GF-D8 (cell line): ENCODE results near the gene FIGNL2.

ENCODE experiments used
- DNase-seq: peaks from one replicate; lab custom pipeline; 2025; lab: John Stamatoyannopoulos, UW

Gene FIGNL2

GRCh38 chr12:51855586-51856428 lies 7.3 kb upstream of the FIGNL2 start:
- no peak for DNase-seq

DNA sequence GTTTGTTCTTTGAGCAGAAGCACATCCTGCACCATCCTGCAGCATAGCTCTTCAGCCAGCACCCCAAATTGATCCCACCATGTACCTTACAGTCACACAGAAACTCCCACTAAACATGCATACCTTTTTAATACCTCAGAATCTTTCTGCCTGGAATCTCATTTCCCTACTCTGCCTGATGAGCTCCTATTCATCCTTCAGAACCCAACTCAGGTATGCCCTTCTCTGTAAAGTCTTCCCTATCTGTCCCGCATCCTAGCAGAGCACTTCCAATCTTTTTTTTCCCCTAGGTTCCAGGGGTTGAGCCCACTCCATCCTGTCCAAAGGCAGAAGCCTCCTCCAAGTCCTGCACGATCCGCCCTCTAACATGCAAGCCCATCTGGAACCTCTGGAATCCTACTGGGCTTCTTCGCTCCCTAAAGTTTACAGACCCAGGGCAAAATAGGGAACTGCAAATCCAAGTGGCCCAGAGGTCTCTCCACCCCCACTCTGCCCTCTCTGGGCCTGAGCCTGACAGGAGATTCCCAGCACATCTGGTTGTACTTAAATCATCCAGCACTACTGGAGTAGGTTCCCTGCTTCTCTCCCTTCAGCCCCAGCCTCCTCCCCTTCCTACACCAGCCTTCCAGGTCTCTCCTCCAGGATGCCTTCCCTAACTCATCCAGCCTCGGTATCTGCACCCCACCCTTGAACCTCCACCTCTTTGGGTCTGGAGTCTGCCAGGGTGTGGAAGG lies 4.1 kb upstream of the FIGNL2 start:
- DNase-seq, result no peak

DNA sequence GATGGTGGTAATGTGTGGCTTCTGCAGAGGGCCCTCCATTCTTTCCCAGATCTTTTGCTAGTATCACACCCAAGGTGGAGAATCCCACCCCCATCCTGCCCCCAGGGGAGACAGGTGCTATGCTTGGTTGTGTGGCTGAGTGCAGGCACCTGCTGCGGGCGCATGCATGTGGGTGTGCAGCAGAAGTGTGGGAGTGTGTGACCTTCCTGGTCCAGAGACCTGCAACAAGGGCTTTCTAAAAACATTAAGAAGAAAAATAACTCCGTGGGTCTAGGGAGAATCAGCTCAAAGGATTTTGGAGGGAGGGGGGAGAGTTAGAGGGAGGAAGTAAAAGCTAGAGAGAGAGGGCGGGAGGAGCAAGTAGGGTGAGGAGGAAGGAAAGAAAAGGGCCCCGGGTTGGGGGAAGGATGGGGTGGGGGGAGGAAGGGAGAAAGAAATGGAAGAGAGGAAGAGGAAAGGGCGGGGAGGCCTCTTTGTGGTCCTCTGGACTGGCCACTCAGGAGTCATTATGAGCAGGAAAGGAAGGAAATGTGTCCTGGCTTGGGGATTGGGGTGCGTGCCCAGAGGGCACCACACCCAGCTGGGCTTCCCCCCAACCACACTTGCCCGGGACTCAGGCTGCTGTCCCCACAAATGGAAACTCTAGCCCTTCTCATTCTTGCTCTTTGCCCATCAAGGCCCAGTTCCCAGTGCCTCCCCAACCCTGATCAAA lies 3.1 kb upstream of the FIGNL2 start:
- DNase-seq, result no peak

GRCh38 chr12:51850965-51851299 lies 2.4 kb upstream of the FIGNL2 start:
- no peak for DNase-seq

DNA sequence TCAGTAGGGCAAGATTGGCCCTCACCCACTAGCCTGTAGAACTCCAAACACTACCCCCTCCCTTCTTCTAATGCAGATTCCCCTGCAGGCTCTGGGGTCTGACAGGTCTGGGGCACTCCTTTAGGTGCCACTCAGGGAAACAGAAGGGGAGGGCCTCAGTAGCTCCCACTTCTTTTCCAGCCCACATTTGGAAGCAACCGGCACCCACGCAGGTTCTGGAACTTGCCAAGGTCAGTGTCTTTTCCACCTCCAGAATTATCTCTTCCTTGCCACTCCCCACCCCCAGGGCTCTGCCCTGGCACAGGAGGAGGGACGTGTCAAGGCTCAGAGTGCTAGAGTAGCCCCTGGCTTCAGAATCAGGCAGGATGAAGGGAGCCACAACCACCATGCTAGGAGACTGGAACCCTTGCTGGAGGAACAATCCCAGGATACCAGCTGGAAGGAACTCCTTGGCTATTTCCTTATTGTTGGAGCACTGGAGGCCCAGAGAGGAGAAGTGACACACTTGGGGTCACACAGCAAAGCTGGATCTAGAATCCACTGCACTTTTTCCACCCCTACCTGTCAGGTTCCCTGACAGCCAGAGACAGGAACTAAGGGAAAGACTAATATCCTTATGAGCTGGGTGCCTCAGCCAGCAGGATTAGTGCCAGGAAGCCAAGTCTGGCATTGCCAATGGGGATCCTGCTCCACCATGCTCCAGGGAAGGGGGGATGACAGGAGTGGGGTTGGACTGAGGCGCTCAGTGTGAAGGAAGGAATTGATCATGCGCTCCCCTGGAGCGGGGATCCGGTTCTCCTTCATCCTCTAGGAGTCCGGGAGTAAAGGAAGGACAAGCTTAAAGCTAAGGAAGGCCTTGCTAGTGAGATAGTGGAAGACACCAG lies 1.8 kb upstream of the FIGNL2 start:
- no peak for DNase-seq

- DNase-seq, result no peak
These were observed 570 bp upstream of the FIGNL2 start for GRCh38 chr12:51848841-51849735.

DNA sequence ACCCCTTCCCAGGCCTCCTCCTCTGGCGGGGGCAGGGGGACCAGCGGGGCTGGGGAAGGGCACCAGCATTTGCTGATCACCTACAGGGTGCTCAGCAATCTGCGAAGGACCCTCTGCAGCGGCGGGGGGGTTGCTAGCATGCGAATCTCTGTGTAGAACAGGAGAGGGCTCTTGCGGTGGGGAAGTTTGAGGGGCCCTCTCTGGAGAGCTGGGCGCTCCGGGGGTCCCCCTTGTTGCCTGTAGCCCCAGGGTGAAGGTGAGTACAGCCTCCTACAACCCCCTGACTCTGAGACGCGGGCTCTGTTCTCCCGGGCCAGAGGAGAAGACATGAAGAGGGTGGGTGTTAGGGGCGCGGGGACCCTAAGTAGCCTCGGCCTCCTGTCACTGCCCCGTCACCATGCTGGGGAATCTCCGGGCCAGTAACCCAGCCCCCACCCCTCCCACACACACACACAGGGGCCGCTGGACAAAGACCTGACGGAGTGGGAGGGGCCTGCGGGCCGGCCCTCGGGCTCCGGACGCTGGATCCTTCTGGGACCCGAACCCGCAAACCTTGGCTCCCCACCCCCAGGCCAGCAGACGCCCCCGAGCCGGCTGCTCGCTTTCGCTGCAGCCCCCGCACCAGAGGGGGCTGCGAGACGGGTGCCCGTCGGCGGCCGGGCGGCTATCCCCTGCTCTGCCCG lies 734 bp downstream of the FIGNL2 start:
- DNase-seq, result no peak

GRCh38 chr12:51846911-51847642 lies 1.4 kb downstream of the FIGNL2 start:
- no peak for DNase-seq

DNA sequence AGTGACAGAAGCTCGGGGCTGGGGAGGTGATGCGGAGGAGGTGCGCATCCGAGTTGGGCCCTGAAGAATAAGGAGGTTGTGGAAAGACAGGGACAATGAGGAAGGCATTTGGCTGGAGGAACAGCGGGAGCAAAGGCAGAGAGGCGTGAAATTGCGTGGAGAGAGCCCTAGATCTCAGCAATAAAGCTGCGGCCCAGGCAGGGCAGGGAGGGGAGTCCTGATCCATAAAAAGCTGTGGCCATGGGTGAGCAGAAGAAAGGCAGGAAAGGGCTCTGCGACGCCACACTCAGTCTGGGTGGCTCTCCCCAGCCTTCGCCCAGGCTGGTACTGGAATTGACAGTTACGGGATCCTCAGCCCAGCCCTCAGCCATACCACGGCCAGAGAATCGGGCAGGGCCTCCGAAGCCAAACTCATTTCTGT lies 2.2 kb downstream of the FIGNL2 start:
- no peak for DNase-seq

GRCh38 chr12:51845482-51845881 lies 3.0 kb downstream of the FIGNL2 start:
- no peak for DNase-seq

DNA sequence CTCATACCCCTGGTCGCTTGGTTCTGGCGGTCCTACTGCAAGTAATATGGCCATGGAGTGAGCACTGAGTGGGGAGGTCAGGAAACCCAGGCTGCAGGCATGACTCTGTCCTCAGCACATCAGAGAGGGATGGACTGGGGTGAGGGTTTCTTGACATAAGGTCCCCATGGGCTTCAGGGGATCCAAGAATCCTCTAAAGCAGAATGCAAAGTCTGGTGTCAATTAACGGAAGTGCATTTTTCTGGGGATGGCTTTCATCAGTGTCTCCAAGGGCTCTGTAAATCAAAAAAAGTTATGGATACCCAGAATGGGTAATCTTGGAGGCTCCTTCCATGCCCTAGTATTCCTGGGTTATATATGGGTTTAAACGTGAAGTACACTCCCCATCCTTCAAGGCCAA lies 3.7 kb downstream of the FIGNL2 start:
- no peak for DNase-seq

DNA sequence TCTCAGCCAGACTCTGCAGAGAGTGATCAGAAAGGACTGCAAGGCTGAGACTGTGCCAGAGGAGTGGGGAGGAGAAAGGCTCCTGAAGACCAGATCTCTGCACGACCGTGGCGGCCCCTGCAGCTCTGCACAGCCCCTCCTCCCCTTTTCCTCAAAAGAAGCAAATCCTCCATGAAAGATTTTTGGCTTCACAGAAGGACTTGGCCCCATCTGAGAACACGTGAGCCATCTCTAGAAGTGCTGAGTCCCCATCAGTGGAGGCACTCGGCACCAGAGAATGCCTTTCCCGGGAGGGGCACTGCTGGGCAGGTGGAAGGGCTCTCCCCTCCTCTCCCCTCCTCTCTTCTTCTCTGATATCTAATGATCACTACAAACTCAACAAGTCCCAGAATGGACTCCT lies 6.8 kb downstream of the FIGNL2 start:
- DNase-seq, result no peak

DNA sequence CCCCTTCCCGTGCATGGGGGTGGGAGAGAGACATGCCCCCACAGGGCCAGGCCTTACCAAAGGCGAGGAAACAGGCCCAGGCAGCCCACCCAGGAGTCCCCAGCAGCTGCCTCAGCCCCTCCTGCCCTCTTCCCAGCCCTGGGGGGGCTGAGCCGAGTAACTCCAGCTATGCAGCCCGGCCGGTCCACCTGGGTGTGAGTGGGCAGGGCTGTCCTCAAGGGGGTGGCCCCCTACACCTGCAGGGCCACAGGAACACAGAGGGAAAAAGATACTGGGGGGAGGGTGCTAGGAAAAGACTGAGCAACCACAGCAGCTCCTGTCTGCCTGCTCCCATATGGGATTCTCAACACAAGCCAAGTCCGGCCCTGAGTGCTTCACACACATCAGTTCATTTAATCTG lies 7.6 kb downstream of the FIGNL2 start:
- DNase-seq, result no peak

GRCh38 chr12:51839310-51839947 lies 9.1 kb downstream of the FIGNL2 start:
- DNase-seq, result no peak

- no peak for DNase-seq
These were observed 9.8 kb downstream of the FIGNL2 start for GRCh38 chr12:51838762-51839161.

DNA sequence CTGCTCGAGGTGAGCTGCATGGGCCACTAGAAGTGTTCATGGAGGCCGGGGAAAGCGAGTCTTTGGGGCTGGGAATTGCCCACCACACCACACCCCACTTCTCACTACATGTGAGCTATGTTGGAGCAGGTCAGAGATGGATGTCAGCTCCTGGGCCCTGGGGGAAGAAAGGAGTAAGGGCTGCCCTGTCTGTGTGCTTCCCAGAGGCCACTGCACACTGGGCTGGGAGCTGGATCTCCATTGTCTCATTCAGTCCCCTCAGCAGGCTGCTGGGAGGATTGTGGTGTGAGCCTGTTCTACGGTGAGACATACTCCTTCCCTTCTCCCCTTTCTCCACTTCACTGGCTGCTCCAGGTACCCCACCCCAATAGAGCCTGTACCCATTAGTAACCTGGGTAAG lies 10.5 kb downstream of the FIGNL2 start:
- DNase-seq, result no peak

GRCh38 chr12:51837286-51837685 lies 11.2 kb downstream of the FIGNL2 start:
- DNase-seq, result no peak

DNA sequence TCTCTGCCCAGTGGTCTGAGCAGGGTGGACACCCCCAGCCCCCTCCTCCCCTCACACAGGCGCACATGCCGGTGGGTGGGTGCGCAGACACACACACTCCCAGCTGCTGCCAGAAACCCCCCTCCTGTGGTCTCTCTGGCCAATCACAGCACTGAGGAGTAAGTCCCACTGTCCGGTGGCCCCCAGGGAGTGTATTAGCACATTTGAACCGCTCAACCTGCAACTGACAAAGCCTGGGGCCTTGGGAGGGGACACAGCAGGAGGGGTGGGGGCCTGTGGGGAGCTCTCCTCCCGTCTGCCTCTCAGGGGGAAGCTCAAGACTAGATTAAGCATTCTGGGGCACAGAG lies 11.7 kb downstream of the FIGNL2 start:
- DNase-seq, result no peak
